ENCODE measurements around the gene NCK2. TPM values are rescaled to one million over a fixed set of nuclear protein-coding genes. Genes with fewer than 3 reads are reported as not detected.

NCK2 gene
- total RNA-seq, 1 donor from 2014 or later, result 86.2 TPM

DNA sequence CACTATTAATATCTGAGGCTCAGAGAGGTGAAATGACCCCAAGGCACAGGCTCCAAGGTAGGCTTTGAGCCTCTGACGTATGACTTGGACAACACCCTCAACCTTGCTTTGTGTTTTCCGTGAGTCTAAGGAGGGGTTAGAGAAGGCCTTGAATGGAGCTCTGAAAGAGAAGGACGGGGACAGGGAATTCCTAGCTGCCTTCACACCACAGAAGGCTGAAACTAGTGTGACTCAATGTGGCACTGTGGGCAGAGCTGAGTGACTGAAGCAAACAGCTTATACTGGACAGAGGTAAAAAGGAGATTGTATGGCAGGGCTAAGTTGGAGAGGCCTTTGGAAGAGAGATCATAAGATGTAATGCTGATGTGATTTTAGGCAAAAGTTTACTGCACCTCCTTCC lies 3.5 kb upstream of the NCK2 start:
- no peak for DNase-seq
- Mint-ChIP-seq H3K27ac (peak overlapping the region; percentile 42), H3K4me3 (no peak overlapping the region), H3K27me3 (no peaks in the 10 kb centered on the region), H3K9me3 (peaks cover 4% of the 10 kb centered on the region), H3K4me1 (peaks cover 54% of the 10 kb centered on the region), H3K36me3 (ENCODE audit: low read depth) (peaks cover 5% of the 10 kb centered on the region)
- intact Hi-C loops (cut with micrococcal nuclease), result loop anchor here (5.0 to 10.0 kb wide), 3 partner anchors 346 to 406 kb away; partner anchors contain the start of genes C2orf49 and FHL2

DNA sequence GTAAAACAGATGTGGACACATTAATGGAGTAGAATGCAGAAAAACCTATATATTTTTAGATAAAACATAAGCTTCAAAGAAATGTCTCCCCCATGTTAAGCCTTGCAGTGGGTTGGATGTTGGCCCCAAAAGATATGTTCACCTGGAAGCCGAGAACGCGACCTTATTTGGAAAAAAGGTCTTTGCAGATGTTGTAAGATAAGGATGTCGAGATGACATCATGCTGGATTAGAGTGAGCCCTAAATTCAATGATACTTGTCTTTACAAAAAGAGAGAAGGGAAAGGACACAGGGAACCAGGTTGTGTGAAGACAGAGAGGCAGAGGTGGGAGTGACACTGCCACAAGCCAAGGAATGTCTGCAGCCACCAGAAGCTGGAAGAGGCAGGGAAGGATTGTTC lies 3.1 kb upstream of the NCK2 start:
- DNase-seq, result no peak
- Mint-ChIP-seq H3K27ac (no peak overlapping the region), H3K27me3 (no peaks in the 10 kb centered on the region), H3K4me3 (no peak overlapping the region), H3K4me1 (peaks cover 57% of the 10 kb centered on the region), H3K9me3 (peaks cover 4% of the 10 kb centered on the region), H3K36me3 (ENCODE audit: low read depth) (peaks cover 9% of the 10 kb centered on the region)
- intact Hi-C loops (cut with micrococcal nuclease), result loop anchor here (5.0 to 10.0 kb wide), 3 partner anchors 346 to 407 kb away; partner anchors contain the start of genes C2orf49 and FHL2

DNA sequence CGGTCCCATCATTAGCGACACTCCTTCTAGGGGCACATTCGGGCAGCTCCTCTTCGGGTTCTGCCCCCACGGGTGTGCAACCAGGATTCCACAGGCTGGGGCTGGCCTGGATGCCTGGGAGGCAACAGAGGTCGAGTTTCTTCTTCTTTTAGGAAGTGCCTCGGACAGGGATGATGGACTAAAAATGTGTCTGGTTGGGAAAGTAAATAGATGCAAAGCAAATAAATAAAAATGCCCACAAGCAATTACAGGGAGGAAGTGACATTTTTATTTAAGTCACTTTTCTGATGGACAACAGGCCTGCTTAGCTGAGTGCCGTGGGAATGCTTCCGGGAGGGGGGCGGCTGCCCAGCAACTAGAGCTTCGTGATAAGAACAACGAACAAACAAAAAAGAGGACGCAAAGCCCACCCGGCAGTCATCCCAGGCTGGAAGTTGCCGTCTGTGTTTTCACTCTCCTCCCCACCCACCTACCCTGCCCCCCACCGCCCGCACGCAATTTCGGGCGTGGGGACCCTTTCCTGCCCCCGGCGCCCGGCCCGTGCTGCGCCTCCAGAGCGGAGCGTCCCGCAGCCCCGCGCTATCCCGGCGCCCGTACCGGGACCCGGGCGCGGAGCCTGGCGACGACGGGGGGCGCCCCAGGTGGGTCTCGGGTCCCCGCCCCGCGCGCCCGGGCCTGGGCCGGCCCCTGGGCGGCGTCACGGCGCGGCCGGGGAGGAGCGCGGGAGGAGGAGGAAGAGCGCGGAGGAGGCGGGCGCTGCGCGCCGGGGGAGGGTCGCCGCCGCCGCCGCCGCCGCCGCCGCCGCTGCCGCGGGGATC lies 412 bp upstream of the NCK2 start:
- H3K27ac Mint-ChIP-seq, result peak overlapping the region; percentile 90
- peaks cover 65% of the 10 kb centered on the region for H3K4me1 Mint-ChIP-seq
- H3K36me3 Mint-ChIP-seq (ENCODE audit: low read depth), result peaks cover 29% of the 10 kb centered on the region
- no peaks in the 10 kb centered on the region for H3K27me3 Mint-ChIP-seq
- DNase-seq, result peak; percentile 93
- H3K4me3 Mint-ChIP-seq, result peak overlapping the region; percentile 83
- intact Hi-C loops (cut with micrococcal nuclease), result loop anchor here (5.0 to 10.0 kb wide), 3 partner anchors 343 to 409 kb away; partner anchors contain the start of genes C2orf49 and FHL2
- peaks cover 4% of the 10 kb centered on the region for H3K9me3 Mint-ChIP-seq

DNA sequence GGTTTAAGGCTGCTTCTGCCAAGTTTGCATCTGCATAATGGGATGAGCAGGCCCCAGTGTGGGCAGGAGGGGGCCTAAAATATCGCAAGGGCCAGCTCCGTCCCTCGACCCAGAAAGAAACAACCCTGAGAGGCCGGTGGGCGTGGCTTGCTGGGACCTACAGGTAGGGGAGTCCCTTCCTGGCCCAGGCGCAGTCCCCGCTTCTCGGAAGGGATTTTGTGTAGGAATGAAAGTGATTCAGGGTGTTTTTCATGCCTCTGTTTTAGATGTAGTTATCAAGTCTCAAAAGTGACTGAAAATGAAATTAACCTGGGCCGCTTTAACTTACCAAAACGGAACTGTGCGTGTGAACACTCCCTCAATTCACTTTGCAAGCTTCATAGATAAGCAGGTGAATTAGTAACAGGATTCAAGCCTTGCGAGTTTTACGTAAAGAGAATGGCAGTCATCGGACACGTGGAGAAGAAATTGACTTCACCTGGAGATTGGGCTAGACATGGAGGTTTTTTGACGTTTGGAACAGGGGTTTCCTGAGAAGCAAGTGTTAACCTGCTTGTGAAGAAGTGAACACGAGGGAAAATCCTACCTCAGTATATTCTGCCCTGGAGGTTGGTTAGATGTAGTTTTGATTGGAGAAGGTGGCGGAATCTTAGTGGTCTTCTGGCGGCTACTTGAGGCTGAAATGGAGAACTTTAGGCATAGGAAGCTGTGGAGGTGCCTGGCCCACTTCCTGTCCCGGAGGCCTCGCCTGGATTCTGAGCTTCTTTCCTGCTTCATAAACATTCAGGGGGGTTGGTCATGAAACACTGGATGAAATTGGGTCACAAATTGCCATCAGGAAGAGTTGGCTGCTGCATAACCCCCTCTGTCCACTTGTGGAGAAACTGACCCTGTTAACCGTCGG lies 1.7 kb downstream of the NCK2 start:
- H3K27me3 Mint-ChIP-seq, result no peaks in the 10 kb centered on the region
- H3K27ac Mint-ChIP-seq, result peak overlapping the region; percentile 99
- H3K9me3 Mint-ChIP-seq, result peaks cover 9% of the 10 kb centered on the region
- H3K4me1 Mint-ChIP-seq, result peaks cover 70% of the 10 kb centered on the region
- peak; percentile 95 for DNase-seq
- intact Hi-C loops (cut with micrococcal nuclease), result loop anchor here (1.0 to 10.0 kb wide), 15 partner anchors 8 to 446 kb away; partner anchors contain the start of genes C2orf49, FHL2 and UXS1
- peak overlapping the region; percentile 94 for H3K4me3 Mint-ChIP-seq
- peaks cover 51% of the 10 kb centered on the region for H3K36me3 Mint-ChIP-seq (ENCODE audit: low read depth)

DNA sequence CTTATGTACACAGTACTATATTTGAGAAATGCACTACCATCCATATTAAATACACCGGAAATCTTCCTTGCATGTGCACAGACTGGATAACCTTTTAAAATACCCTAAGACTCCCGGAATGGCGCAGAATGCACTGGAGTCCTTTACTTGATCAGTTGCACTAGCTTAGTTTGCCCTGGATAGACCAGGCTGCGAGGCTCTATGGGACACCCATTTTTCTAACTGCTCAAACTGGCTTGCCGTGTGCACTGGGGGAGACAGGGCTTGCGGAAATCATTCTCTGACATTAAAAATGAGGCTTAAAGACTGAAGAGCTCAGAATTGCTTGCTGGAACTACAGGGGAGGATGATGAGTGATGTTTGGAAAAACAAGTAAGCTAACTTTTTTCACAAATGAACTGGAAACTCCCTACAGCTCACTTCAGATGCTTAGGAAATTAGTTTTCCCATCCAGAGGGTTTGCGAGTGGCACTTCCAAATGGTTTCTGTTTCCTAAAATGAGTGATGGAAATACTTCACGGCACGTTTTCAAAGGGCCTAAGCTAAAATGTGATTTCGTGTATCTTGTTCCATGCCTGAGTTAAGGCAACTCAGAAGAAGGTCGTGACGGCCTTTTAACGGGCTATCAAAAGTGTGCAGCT lies 2.7 kb downstream of the NCK2 start:
- Mint-ChIP-seq H3K4me1 (peaks cover 66% of the 10 kb centered on the region), H3K4me3 (peak overlapping the region; percentile 94), H3K36me3 (ENCODE audit: low read depth) (peaks cover 54% of the 10 kb centered on the region), H3K9me3 (peaks cover 7% of the 10 kb centered on the region), H3K27me3 (no peaks in the 10 kb centered on the region), H3K27ac (peak overlapping the region; percentile 99)
- DNase-seq, result peak; percentile 71
- intact Hi-C loops (cut with micrococcal nuclease), result loop anchor here (2.0 to 10.0 kb wide), 9 partner anchors 73 to 445 kb away; partner anchors contain the start of genes C2orf49, FHL2 and UXS1

DNA sequence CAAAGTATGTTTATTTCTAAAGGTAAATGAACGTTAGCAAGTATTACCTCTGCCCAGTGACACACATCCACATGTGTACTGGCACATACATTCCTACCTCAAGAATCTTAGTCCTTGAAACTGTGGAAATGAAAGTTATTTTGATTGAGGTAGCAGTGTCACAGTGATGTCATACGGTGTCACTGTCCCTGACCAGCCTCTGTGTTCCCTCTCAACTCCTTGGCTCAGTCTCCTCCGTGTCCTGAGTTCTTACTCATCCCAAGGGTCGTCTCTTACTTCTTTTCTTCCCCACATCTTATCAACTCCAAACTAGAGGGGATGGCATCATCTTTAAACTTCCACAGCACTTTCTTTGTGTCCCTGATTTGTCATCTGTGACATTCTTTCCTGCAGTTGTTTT lies 3.3 kb downstream of the NCK2 start:
- Mint-ChIP-seq H3K27ac (peak overlapping the region; percentile 99), H3K9me3 (peaks cover 5% of the 10 kb centered on the region), H3K4me3 (peak overlapping the region; percentile 94), H3K4me1 (peaks cover 65% of the 10 kb centered on the region), H3K36me3 (ENCODE audit: low read depth) (peaks cover 59% of the 10 kb centered on the region), H3K27me3 (no peaks in the 10 kb centered on the region)
- intact Hi-C loops (cut with micrococcal nuclease), result loop anchor here (2.0 to 10.0 kb wide), 9 partner anchors 73 to 444 kb away; partner anchors contain the start of genes C2orf49, FHL2 and UXS1
- peak; percentile 78 for DNase-seq

DNA sequence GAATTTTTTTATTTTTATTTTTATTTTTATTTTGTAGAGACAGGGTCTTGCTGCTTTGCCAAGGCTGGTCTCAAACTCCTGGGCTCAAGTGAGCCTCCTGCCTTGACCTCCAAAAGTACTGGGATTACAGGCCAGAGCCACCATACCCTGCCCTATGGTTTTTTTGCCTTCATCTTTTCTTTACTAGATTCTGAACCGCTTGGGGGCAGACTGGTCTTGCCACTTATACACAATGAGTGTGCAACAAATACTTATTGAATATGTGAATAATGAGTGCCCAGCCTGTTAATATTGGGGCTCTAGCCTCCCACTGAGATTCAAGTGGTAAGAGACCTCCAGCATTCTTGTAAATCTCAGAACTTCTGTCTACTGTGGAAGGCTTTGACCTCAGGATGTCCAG lies 3.9 kb downstream of the NCK2 start:
- peaks cover 5% of the 10 kb centered on the region for H3K9me3 Mint-ChIP-seq
- peak overlapping the region; percentile 94 for H3K4me3 Mint-ChIP-seq
- H3K27ac Mint-ChIP-seq, result peak overlapping the region; percentile 75
- no peak for DNase-seq
- intact Hi-C loops (cut with micrococcal nuclease), result loop anchor here (5.0 to 10.0 kb wide), 5 partner anchors 124 to 444 kb away; partner anchors contain the start of genes C2orf49, FHL2 and UXS1
- peaks cover 61% of the 10 kb centered on the region for H3K36me3 Mint-ChIP-seq (ENCODE audit: low read depth)
- H3K4me1 Mint-ChIP-seq, result peaks cover 67% of the 10 kb centered on the region
- no peaks in the 10 kb centered on the region for H3K27me3 Mint-ChIP-seq

DNA sequence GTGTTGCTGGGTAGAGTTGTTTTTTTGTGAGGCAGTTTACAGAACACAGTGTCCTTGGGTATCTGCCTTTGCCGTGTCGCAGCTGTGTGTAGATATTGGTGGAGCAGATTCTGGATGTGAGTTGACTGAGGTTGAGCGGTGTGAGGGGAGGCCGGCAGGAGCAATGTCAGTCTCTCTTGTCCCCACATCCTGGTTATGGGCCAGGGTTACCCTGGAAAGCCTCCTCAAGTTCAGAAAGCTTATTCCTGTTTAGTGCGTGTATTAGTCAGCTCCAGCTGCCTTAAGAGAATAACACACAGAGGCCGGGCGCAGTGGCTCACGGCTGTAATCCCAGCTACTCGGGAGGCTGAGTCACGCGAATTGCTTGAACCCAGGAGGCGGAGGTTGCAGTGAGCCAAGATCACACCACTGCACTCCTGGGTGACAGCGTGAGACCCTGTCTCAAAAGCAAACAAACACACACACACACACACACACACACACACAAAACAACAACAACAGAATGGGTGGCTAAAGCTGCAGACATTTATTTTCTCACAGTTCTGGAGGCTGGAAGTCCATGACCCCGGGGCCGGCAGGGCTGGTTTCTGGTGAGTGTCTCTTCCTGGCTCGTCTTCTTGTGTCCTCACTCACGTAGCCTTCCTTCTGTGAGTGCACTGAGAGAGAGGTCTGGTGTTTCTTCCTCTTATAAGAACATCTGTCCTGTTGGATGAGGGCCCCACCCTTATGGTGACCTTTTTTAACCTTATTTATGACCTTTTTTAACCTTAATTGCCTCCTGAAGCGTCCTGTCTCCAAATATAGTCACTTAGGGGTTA lies 5.1 kb downstream of the NCK2 start:
- Mint-ChIP-seq H3K27me3 (no peaks in the 10 kb centered on the region), H3K4me3 (peak overlapping the region; percentile 80), H3K4me1 (peaks cover 73% of the 10 kb centered on the region), H3K9me3 (peaks cover 5% of the 10 kb centered on the region), H3K27ac (peak overlapping the region; percentile 75), H3K36me3 (ENCODE audit: low read depth) (peaks cover 72% of the 10 kb centered on the region)
- intact Hi-C loops (cut with micrococcal nuclease), result loop anchor here (5.0 to 10.0 kb wide), 5 partner anchors 123 to 443 kb away; partner anchors contain the start of genes C2orf49, FHL2 and UXS1
- DNase-seq, result no peak

DNA sequence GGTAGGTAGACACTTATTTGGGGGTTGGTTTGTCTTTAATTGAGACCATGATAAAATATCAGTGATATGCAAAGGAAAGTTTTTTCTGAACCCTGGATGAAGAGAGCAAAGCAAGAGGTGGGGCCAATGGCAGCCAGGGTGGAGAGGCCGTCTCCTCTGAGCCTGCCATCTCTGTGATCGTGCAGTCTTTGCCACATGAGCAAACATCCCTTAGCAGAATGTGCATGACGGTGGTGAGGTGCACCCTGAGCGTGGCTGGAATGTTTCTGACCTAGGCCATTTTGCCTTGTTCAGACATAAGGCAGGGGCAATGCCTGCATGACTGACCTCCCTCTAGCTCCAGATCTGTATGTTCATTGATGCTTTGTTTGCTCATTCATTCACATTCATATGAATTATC lies 6.0 kb downstream of the NCK2 start:
- H3K4me3 Mint-ChIP-seq, result peak overlapping the region; percentile 80
- no peaks in the 10 kb centered on the region for H3K27me3 Mint-ChIP-seq
- peak overlapping the region; percentile 75 for H3K27ac Mint-ChIP-seq
- peaks cover 78% of the 10 kb centered on the region for H3K36me3 Mint-ChIP-seq (ENCODE audit: low read depth)
- peaks cover 83% of the 10 kb centered on the region for H3K4me1 Mint-ChIP-seq
- DNase-seq, result peak; percentile 71
- peaks cover 5% of the 10 kb centered on the region for H3K9me3 Mint-ChIP-seq
- intact Hi-C loops (cut with micrococcal nuclease), result no loop called here

DNA sequence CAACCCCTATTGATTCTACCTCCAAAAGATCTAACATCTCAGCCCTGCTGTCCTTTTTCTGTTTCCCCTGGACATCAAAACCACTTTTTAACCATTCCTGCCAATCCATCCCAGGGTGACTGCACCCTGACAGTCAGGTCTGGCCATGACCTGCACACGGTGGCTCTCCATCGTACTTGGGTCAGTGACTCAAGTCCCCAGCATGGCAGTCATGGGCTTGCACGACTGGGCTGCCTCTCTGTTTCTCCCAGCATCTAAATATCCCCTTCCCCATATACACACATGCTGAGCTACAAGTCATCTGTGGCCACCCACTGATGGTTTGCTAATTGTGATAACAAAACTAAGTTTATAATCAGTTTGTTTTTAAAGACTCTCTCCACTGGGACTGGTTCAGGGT lies 6.6 kb downstream of the NCK2 start:
- intact Hi-C loops (cut with micrococcal nuclease), result no loop called here

DNA sequence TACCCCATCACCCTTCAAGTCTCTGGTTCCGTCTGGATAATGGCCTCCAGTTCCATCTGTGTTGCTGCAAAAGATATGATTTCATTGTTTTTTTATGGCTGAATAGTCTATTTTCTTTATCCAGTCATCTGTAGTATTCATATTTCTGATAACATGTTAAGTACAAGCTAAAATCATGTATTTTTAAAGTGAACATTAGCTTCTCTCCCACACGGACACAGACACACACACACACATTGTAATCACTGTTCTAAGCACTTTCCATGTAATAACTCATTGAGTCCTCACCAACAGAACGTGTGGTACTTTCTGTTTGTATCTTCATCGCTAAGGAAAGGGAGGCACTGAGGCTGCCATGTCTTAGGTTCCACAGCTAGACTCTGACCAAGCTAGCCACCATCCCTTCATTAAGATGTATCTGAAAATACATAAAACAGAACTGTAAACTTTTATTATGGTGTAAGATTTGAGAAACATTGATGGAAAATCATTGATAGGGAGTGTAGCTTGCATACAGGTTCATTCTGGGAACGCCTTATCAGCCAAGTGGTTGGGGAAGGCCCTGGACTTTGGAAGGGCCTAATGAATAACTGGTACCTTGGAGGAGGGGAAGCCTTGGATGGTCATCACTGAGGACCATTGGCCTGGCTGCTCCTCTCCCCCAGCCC lies 8.1 kb downstream of the NCK2 start:
- Mint-ChIP-seq H3K36me3 (ENCODE audit: low read depth) (peaks cover 71% of the 10 kb centered on the region), H3K27ac (peak overlapping the region; percentile 90), H3K27me3 (no peaks in the 10 kb centered on the region), H3K4me3 (peak overlapping the region; percentile 70), H3K4me1 (peaks cover 88% of the 10 kb centered on the region), H3K9me3 (peaks cover 5% of the 10 kb centered on the region)
- intact Hi-C loops (cut with micrococcal nuclease), result no loop called here
- DNase-seq, result no peak

More for the DNA sequence above, 6.6 kb downstream of the NCK2 start:
- Mint-ChIP-seq H3K36me3 (ENCODE audit: low read depth) (peaks cover 77% of the 10 kb centered on the region), H3K4me3 (peak overlapping the region; percentile 80), H3K4me1 (peaks cover 88% of the 10 kb centered on the region), H3K27me3 (no peaks in the 10 kb centered on the region), H3K9me3 (peaks cover 5% of the 10 kb centered on the region), H3K27ac (peak overlapping the region; percentile 75)
- DNase-seq, result no peak

DNA sequence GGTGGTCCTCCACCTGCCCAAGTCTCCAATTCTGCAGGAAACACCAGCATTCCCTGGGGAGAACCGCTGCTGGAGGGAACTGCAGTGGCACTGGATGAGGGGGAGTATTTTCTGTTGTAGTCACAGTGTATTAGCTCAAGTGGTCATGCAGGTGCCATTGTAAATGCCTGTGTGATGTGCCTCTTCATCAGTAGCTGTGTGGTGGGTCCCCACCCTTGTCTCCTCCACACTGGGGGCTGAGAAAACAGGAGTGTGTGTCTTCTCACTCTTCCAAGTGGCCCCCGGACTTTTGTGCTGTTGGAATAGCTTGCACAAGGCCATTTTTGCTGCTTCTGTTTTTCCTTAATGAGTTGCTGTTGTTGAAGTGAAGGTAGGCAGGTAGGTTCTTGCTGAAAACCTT lies 8.7 kb downstream of the NCK2 start:
- peaks cover 86% of the 10 kb centered on the region for H3K4me1 Mint-ChIP-seq
- peak overlapping the region; percentile 90 for H3K27ac Mint-ChIP-seq
- intact Hi-C loops (cut with micrococcal nuclease), result no loop called here
- no peak for DNase-seq
- H3K9me3 Mint-ChIP-seq, result peaks cover 5% of the 10 kb centered on the region
- H3K27me3 Mint-ChIP-seq, result no peaks in the 10 kb centered on the region
- peak overlapping the region; percentile 70 for H3K4me3 Mint-ChIP-seq
- H3K36me3 Mint-ChIP-seq (ENCODE audit: low read depth), result peaks cover 71% of the 10 kb centered on the region

Data from activated CD4-positive, alpha-beta T cell treated with anti-CD3 and anti-CD28 coated beads, Interleukin-2, amount 10 ng/mL, durations not matched to agents 24 days and 14 days (primary cell).